K562 (cell line): Measurements from ENCODE around the gene MSH4. TPM values are rescaled to one million over a fixed set of nuclear protein-coding genes. Genes with fewer than 3 reads are reported as not detected.

Source experiments
- ATAC-seq: fragments of 200-7000 bp; cut with Tn5 transposase; 3 replicates; pipeline ENCODE4 v1.9.1; 2020; ENCODE audit warnings: moderate library complexity
- BruUV-seq: library from RNA; stranded (reverse); fragments of 400-500 nt; replicated peaks from 2 replicates; lab custom pipeline; 2021; lab: Mats Ljungman, UMichigan
- CTCF ChIA-PET: fragments of 300-600 bp; formaldehyde crosslinking; extraction: SDS; loops from one replicate; lab custom pipeline; 2021; ENCODE audit warnings: low intra/inter-chr PET ratio; lab: Yijun Ruan, JAX
- POLR2A ChIA-PET: fragments of 300-600, 350-650 bp; sonication (Branson Sonifier 250); formaldehyde crosslinking; extraction: SDS; loops from one replicate; lab custom pipeline; 2021; ENCODE audit warnings: antibody characterized with exemption, inconsistent platforms; lab: Yijun Ruan, JAX
- DNase-seq, 4 experiments: peaks; one replicate each; pipeline versions ENCODE4 v3.0.0 to v3.0.0-alpha.2; 2011 to 2018; ENCODE audit warnings: low spot score in 3 of 4, mixed read lengths in 3 of 4; ENCODE audit errors: extremely low read depth in 1 of 4
- FAIRE-seq: peaks from 2 replicates; lab custom pipeline; 2011; peaks lifted over from hg19 to GRCh38; lab: Jason Lieb, UNC
- H2AFZ ChIP-seq: 2 replicates; pipeline ENCODE4 v1.6.0; 2011; ENCODE audit warnings: low read depth, low read length, control low read depth, inconsistent platforms
- H3K27ac ChIP-seq: fragments of 200-600 bp; 3 replicates; pipeline ENCODE4 v1.8.0; 2011; ENCODE audit warnings: low read depth, mild to moderate bottlenecking, control low read depth, inconsistent platforms, low read length, moderate library complexity, mixed read lengths; ENCODE audit errors: extremely low read depth
- H3K27me3 ChIP-seq, 2 experiments: fragments of 300-600 bp in 1 of 2; 2 replicates in 1 of 2; 3 replicates in 1 of 2; pipeline versions ENCODE4 v1.6.0 to v1.8.0; 2011; ENCODE audit warnings: inconsistent platforms in 2 of 2, low read length in 2 of 2, mild to moderate bottlenecking in 1 of 2, mixed read lengths in 1 of 2, moderate library complexity in 1 of 2; ENCODE audit not compliant: control insufficient read depth in 2 of 2, insufficient read depth in 2 of 2
- H3K36me3 ChIP-seq: fragments of 300-600 bp; 3 replicates; pipeline ENCODE4 v1.8.0; 2011; ENCODE audit warnings: mild to moderate bottlenecking, low read length, inconsistent platforms; ENCODE audit not compliant: control insufficient read depth, insufficient read depth
- H3K4me1 ChIP-seq, 2 experiments: fragments of 200-600 bp in 1 of 2; replicated peaks in 1 of 2; 2 replicates in 1 of 2; 3 replicates in 1 of 2; pipeline versions ENCODE4 v1.5.1 to v1.8.0; 2011; ENCODE audit warnings: inconsistent platforms in 2 of 2, low read length in 2 of 2, mild to moderate bottlenecking in 1 of 2, mixed read lengths in 1 of 2, moderate library complexity in 1 of 2; ENCODE audit not compliant: control insufficient read depth in 2 of 2, insufficient read depth in 2 of 2
- H3K4me2 ChIP-seq: 2 replicates; pipeline ENCODE4 v1.6.1; 2011; ENCODE audit warnings: low read length, control low read depth, inconsistent platforms, mixed read lengths; ENCODE audit not compliant: insufficient read depth
- H3K4me3 ChIP-seq: fragments of 200-600 bp; sonication (generic), shearing (Covaris generic); 2 replicates; pipeline ENCODE4 v1.5.1; 2016; ENCODE audit warnings: control low read depth, inconsistent platforms
- H3K79me2 ChIP-seq: fragments of 200-600 bp; 3 replicates; pipeline ENCODE4 v1.8.0; 2011; ENCODE audit warnings: low read length, inconsistent platforms; ENCODE audit not compliant: control insufficient read depth, insufficient read depth
- H3K9ac ChIP-seq, 2 experiments: 2 replicates each; pipeline versions ENCODE4 v1.6.0 to v1.6.1; 2011; ENCODE audit warnings: low read depth in 2 of 2, low read length in 2 of 2, control low read depth in 1 of 2, inconsistent platforms in 1 of 2, mild to moderate bottlenecking in 1 of 2, mixed read lengths in 1 of 2; ENCODE audit not compliant: insufficient read depth in 1 of 2
- H3K9me1 ChIP-seq: one replicate; pipeline ENCODE4 v1.6.0; 2011; ENCODE audit warnings: inconsistent platforms, mild to moderate bottlenecking, low read length, moderate library complexity; ENCODE audit not compliant: control insufficient read depth, insufficient read depth
- H3K9me3 ChIP-seq: replicated peaks from 2 replicates; pipeline ENCODE4 v1.5.1; 2011; ENCODE audit warnings: low read depth, low read length, inconsistent platforms; ENCODE audit not compliant: control insufficient read depth, insufficient read depth
- H4K20me1 ChIP-seq: replicated peaks from 2 replicates; pipeline ENCODE4 v1.6.1; 2011; ENCODE audit warnings: low read length, inconsistent platforms, mixed read lengths; ENCODE audit not compliant: control insufficient read depth, insufficient read depth
- BMI1 ChIP-seq: fragments of 150-350 bp; IDR thresholded peaks from 2 replicates; pipeline ENCODE4 v1.6.1; 2014; ENCODE audit warnings: low read length
- C11orf30 ChIP-seq: fragments of 450-650 bp; IDR thresholded peaks from 2 replicates; pipeline ENCODE4 v1.6.1; 2016; ENCODE audit warnings: low read depth, mild to moderate bottlenecking
- CBX1 ChIP-seq: sonication (generic); IDR thresholded peaks from 2 replicates; pipeline ENCODE4 v1.6.1; 2016; ENCODE audit warnings: antibody characterized with exemption, low read depth, mild to moderate bottlenecking
- CSDE1 ChIP-seq, 2 experiments: fragments of 450-650 bp; IDR thresholded peaks; 2 replicates each; pipeline ENCODE4 v1.6.1; 2016; ENCODE audit warnings: mild to moderate bottlenecking in 1 of 2
- LCOR ChIP-seq: sonication (generic); formaldehyde crosslinking; IDR thresholded peaks from 2 replicates; pipeline ENCODE4 v1.8.0; 2022; ENCODE audit warnings: mild to moderate bottlenecking, missing genetic modification reagents
- LEF1 ChIP-seq: fragments of 450-650 bp; IDR thresholded peaks from 2 replicates; pipeline ENCODE4 v1.6.1; 2016; ENCODE audit warnings: mild to moderate bottlenecking
- MCM3 ChIP-seq: fragments of 450-650 bp; IDR thresholded peaks from 2 replicates; pipeline ENCODE4 v1.6.1; 2016
- YY1 ChIP-seq, 3 experiments: IDR thresholded peaks; 2 replicates each; pipeline ENCODE4 v1.6.1; 2011; ENCODE audit warnings: low read length in 2 of 3, mild to moderate bottlenecking in 2 of 3, moderate library complexity in 2 of 3, borderline replicate concordance in 1 of 3, control low read depth in 1 of 3, low read depth in 1 of 3; ENCODE audit not compliant: insufficient read depth in 3 of 3, insufficient replicate concordance in 2 of 3, control insufficient read depth in 1 of 3, insufficient read length in 1 of 3; ENCODE audit errors: extremely low read depth in 1 of 3
- ZNF197 ChIP-seq: fragments of 200-800 bp; sonication (Bioruptor generic); IDR thresholded peaks from 2 replicates; pipeline ENCODE4 v1.6.1; 2016; ENCODE audit warnings: low read depth, missing genetic modification characterization, missing compliant biosample characterization
- ZNF583 ChIP-seq: fragments of 250-450 bp; sonication (Bioruptor Pico); IDR thresholded peaks from 2 replicates; pipeline ENCODE4 v1.4.0; 2020
- ZNF586 ChIP-seq: fragments of 450-650 bp; formaldehyde crosslinking; conservative IDR thresholded peaks from 2 replicates; pipeline ENCODE4 v1.4.0; 2020; ENCODE audit warnings: mild to moderate bottlenecking, moderate library complexity
- WGBS: fragments of 100-300 bp; shearing (Covaris generic); methylation state at CpG from one replicate; pipeline ENCODE4 v1.1.6; 2016; ENCODE audit warnings: low coverage, mixed read lengths; ENCODE audit not compliant: insufficient coverage; ENCODE audit errors: missing lambda C conversion rate; 5-methylcytosine and 5-hydroxymethylcytosine counted together
- in situ Hi-C: fragments of 300-500 bp; cut with MboI; formaldehyde crosslinking; loops from 4 replicates; pipeline ENCODE4 v1.15.0; 2018; ENCODE audit warnings: inconsistent platforms, mixed read lengths
- intact Hi-C: fragments of 100-400 bp; cut with micrococcal nuclease; formaldehyde crosslinking; loops from 2 replicates; pipeline ENCODE4 v1.14.2; 2022
- polyA plus RNA-seq, 8 experiments: library from polyadenylated mRNA; depleted of rRNA in 4 of 8; stranded (reverse) in 5 of 8; unstranded in 3 of 8; fragments of >200 nt; fragmentation: Nextera tagmentation in 2 of 8; fragmentation: Illumina TruSeq in 1 of 8; extraction: Ambion mirVana in 2 of 8; extraction: Trizol in 1 of 8; gene quantifications; 2 replicates each; pipeline versions ENCODE4 v1.2.1 to v1.2.3, GENCODE V29; 2011 to 2014; ENCODE audit warnings: inconsistent platforms in 1 of 8, missing spikeins in 1 of 8
- total RNA-seq, 7 experiments: library from RNA; depleted of rRNA in 6 of 7; stranded (reverse); fragments of >200 nt in 6 of 7; fragmentation: Illumina TruSeq in 2 of 7; extraction: Trizol in 2 of 7; gene quantifications; 2 replicates each; pipeline versions ENCODE4 v1.2.1 to v1.2.3, GENCODE V29; 2011 to 2021; ENCODE audit warnings: low replicate concordance in 1 of 7
- TF ChIP-seq, protein P1 (sequence below): IDR thresholded peaks from 2 replicates; pipeline ENCODE4 v1.6.1; 2012; ENCODE audit warnings: low read depth, low read length, improper control_type of control experiment, borderline replicate concordance
- TF ChIP-seq, protein P2 (sequence below), 2 experiments: IDR thresholded peaks in 1 of 2; conservative IDR thresholded peaks in 1 of 2; 2 replicates each; pipeline ENCODE4 v1.6.1; 2016; ENCODE audit warnings: low read depth in 2 of 2, mild to moderate bottlenecking in 1 of 2, missing compliant biosample characterization in 1 of 2, missing genetic modification characterization in 1 of 2, moderate library complexity in 1 of 2
- TF ChIP-seq, protein P3 (sequence below): fragments of 200-800 bp; sonication (Bioruptor generic); IDR thresholded peaks from 2 replicates; pipeline ENCODE4 v1.6.1; 2017; ENCODE audit warnings: missing genetic modification characterization, missing compliant biosample characterization

MSH4 gene
- total and polyA plus RNA-seq, 9 of the 15 experiments (the other 6 are each of a cell fraction or from before 2014, with no cell fraction given) = 0.04 to 0.18 (median 0.12) TPM; not detected in 4

DNA sequence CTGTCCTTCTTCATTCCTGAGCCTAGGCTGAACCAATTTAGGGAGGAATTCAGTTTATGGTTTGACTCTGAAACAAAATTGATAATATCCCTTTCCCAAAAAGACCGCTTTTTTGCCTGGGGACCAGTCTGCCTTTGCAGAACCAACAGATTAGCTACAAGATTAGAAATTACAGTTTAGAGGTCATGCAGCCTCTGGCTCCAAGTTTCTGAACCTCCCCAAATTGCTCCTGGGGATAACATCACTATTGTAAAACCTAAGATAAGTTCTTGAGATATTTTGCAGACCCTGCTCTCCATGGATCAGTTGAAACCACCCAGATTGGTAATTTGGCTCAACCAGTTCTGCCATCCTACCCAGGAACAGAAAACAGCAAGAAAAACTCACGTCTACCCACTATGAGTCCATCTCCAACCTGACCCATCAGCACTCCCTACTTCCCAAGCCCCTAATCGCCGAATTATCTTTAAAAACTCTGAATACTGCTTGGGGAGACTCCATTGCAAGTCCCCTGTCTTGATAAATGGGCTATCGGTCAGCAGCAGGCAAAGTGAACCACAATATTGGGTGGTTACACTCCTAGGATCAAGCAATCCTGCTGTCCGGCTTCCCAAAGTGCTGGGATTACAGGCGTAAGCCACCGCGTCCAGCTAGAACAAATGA lies 11.2 kb upstream of the MSH4 start:
- ATAC-seq = peak; percentile 24
- peak in 1 of 4 experiments; percentile 21 for DNase-seq
- intact Hi-C loops = loop anchor here (2.0 to 5.0 kb wide), 2 partner anchors 145 to 1897 kb away; partner anchors contain the start of gene ZZZ3
- H3K4me3 ChIP-seq = peak overlapping the region; percentile 63
- CTCF ChIA-PET = no interaction called here
- POLR2A ChIA-PET = interaction anchor here (0.6 to 3.3 kb wide), 24 partner anchors 8 to 555 kb away, joined by 3 to 32 read pairs (median 4); partner anchors contain the start of gene MSH4
- no peaks in the 10 kb centered on the region for H3K27me3 ChIP-seq
- in situ Hi-C loops = loop anchor here (5.0 kb wide), 1 partner anchor 58 kb away; no protein-coding TSS in a partner anchor
- no peaks in the 10 kb centered on the region for H3K9me1 ChIP-seq
- BruUV-seq = TSS peak; percentile 90
- peak overlapping the region; percentile 88 to 95 for H3K9ac ChIP-seq
- peaks cover 58% of the 10 kb centered on the region for H3K79me2 ChIP-seq
- H4K20me1 ChIP-seq = peaks cover 28% of the 10 kb centered on the region
- H2AFZ ChIP-seq = peak overlapping the region; percentile 88
- H3K9me3 ChIP-seq = 0 out of 2 replicates have a peak, but pooled peaks cover 1% of the 10 kb centered on the region
- no peaks in the 10 kb centered on the region; a peak in 1 of 5 replicates for H3K4me1 ChIP-seq
- peak overlapping the region; percentile 95 for H3K27ac ChIP-seq
- peaks cover 39% of the 10 kb centered on the region for H3K36me3 ChIP-seq
- H3K4me2 ChIP-seq = peak overlapping the region; percentile 94
- under 1% methylated on average over 9 of the region's 9 CpGs for WGBS
- FAIRE-seq = no peak
- TF ChIP-seq CBX1 = no peak
- TF ChIP-seq ZNF583 (CRISPR knock-in tag) = no peak
- TF ChIP-seq ZNF586 (CRISPR knock-in tag) = 0 out of 2 replicates have a peak, but pooled peaks have one; percentile 32
- TF ChIP-seq, protein P1, sequence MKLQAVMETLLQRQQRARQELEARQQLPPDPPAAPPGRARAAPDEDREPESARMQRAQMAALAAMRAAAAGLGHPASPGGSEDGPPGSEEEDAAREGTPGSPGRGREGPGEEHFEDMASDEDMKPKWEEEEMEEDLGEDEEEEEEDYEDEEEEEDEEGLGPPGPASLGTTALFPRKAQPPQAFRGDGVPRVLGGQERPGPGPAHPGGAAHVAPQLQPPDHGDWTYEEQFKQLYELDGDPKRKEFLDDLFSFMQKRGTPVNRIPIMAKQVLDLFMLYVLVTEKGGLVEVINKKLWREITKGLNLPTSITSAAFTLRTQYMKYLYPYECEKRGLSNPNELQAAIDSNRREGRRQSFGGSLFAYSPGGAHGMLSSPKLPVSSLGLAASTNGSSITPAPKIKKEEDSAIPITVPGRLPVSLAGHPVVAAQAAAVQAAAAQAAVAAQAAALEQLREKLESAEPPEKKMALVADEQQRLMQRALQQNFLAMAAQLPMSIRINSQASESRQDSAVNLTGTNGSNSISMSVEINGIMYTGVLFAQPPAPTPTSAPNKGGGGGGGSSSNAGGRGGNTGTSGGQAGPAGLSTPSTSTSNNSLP = peak; percentile 35; the same call in 1 of the 2 replicates
- TF ChIP-seq LCOR = peak; percentile 46; the same call in 1 of the 2 replicates
- TF ChIP-seq CSDE1 (IDR thresholded peaks at IDR 0.05) = 0 out of 4 replicates have a peak, but pooled peaks of 1 of the 2 experiments have one; percentile 6
- TF ChIP-seq, protein P2, sequence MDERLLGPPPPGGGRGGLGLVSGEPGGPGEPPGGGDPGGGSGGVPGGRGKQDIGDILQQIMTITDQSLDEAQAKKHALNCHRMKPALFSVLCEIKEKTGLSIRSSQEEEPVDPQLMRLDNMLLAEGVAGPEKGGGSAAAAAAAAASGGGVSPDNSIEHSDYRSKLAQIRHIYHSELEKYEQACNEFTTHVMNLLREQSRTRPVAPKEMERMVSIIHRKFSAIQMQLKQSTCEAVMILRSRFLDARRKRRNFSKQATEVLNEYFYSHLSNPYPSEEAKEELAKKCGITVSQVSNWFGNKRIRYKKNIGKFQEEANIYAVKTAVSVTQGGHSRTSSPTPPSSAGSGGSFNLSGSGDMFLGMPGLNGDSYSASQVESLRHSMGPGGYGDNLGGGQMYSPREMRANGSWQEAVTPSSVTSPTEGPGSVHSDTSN (CRISPR knock-in tag; IDR thresholded peaks at IDR 0.05; ENCODE audit: low read depth) = no peak
- TF ChIP-seq, protein P2 (tag; conservative IDR thresholded peaks at IDR 0.05; ENCODE audit: low read depth) = peak; percentile 43
- 0 out of 2 replicates have a peak, but pooled peaks have one; percentile 51 for TF ChIP-seq ZNF197 (CRISPR knock-in tag)
- TF ChIP-seq, protein P3, sequence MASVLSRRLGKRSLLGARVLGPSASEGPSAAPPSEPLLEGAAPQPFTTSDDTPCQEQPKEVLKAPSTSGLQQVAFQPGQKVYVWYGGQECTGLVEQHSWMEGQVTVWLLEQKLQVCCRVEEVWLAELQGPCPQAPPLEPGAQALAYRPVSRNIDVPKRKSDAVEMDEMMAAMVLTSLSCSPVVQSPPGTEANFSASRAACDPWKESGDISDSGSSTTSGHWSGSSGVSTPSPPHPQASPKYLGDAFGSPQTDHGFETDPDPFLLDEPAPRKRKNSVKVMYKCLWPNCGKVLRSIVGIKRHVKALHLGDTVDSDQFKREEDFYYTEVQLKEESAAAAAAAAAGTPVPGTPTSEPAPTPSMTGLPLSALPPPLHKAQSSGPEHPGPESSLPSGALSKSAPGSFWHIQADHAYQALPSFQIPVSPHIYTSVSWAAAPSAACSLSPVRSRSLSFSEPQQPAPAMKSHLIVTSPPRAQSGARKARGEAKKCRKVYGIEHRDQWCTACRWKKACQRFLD (CRISPR knock-in tag) = peak; percentile 66
- TF ChIP-seq MCM3 = no peak
- TF ChIP-seq C11orf30 = no peak
- TF ChIP-seq BMI1 = no peak
- peak in 1 of 3 experiments; percentile 12 for TF ChIP-seq YY1 (IDR thresholded peaks at IDR 0.05; ENCODE audit: borderline replicate concordance in 1 of 3, control insufficient read depth in 1 of 3, extremely low read depth in 1 of 3, insufficient read depth in 3 of 3, insufficient read length in 1 of 3, insufficient replicate concordance in 2 of 3, low read depth in 1 of 3, low read length in 2 of 3)
- peak; percentile 14; the same call in 1 of the 2 replicates for TF ChIP-seq LEF1
